Hepatocyte (in vitro differentiated cells): ENCODE data around the gene SARDH. TPM values are rescaled to one million over a fixed set of nuclear protein-coding genes. Genes with fewer than 3 reads are reported as not detected.
"Not testable (repeated sequence)": the region's sequence is repeated elsewhere in the genome, so short reads cannot be mapped to it uniquely, and the experiment has no call there.

Experiments used
- DNase-seq: peaks from one replicate; pipeline ENCODE4 v3.0.0-alpha.2; 2016; ENCODE audit warnings: low spot score
- H2AFZ ChIP-seq: fragments of 200-600 bp; sonication (generic); 2 replicates; pipeline ENCODE4 v1.6.0; 2016; ENCODE audit warnings: antibody characterized with exemption, mild to moderate bottlenecking
- H3K27ac ChIP-seq: fragments of 200-600 bp; sonication (generic); 2 replicates; pipeline ENCODE4 v1.5.1; 2016; ENCODE audit warnings: mild to moderate bottlenecking
- H3K27me3 ChIP-seq: fragments of 200-600 bp; sonication (generic); 2 replicates; pipeline ENCODE4 v1.6.1; 2016
- H3K36me3 ChIP-seq: fragments of 200-600 bp; sonication (generic); replicated peaks from 2 replicates; pipeline ENCODE4 v1.5.1; 2016; ENCODE audit warnings: low read depth; ENCODE audit not compliant: insufficient read depth
- H3K4me1 ChIP-seq: fragments of 200-600 bp; sonication (generic); 2 replicates; pipeline ENCODE4 v1.5.1; 2016; ENCODE audit warnings: mild to moderate bottlenecking, moderate library complexity; ENCODE audit not compliant: insufficient read depth
- H3K4me2 ChIP-seq: fragments of 200-600 bp; sonication (generic); 2 replicates; pipeline ENCODE4 v1.6.0; 2016
- H3K4me3 ChIP-seq: fragments of 200-600 bp; sonication (generic); 2 replicates; pipeline ENCODE4 v1.5.1; 2016; ENCODE audit warnings: mild to moderate bottlenecking
- H3K79me2 ChIP-seq: fragments of 200-600 bp; sonication (generic); 2 replicates; pipeline ENCODE4 v1.6.0; 2017; ENCODE audit warnings: mild to moderate bottlenecking
- H3K9me2 ChIP-seq: fragments of 200-600 bp; sonication (generic); replicated peaks from 2 replicates; pipeline ENCODE4 v1.6.0; 2017; ENCODE audit warnings: mild to moderate bottlenecking; ENCODE audit not compliant: insufficient read depth
- H3K9me3 ChIP-seq: fragments of 200-600 bp; sonication (generic); 2 replicates; pipeline ENCODE4 v1.5.1; 2016; ENCODE audit warnings: low read depth, mild to moderate bottlenecking
- H4K20me1 ChIP-seq: fragments of 200-600 bp; sonication (generic); 2 replicates; pipeline ENCODE4 v1.6.0; 2016; ENCODE audit warnings: mild to moderate bottlenecking; ENCODE audit not compliant: insufficient read depth, poor library complexity, severe bottlenecking
- EZH2 ChIP-seq: fragments of 200-600 bp; sonication (generic); IDR thresholded peaks from 2 replicates; pipeline ENCODE4 v1.6.1; 2016; ENCODE audit warnings: antibody characterized with exemption, mild to moderate bottlenecking, borderline replicate concordance
- EZH2phosphoT487 ChIP-seq: fragments of 200-600 bp; sonication (generic); IDR thresholded peaks from one replicate; pipeline ENCODE4 v1.6.1; 2018; ENCODE audit warnings: antibody characterized with exemption, mild to moderate bottlenecking, low read depth, moderate library complexity; ENCODE audit not compliant: unreplicated experiment, severe bottlenecking
- WGBS: methylation state at CpG from one replicate; pipeline ENCODE4 v1.1.6; 2016; ENCODE audit warnings: low lambda C conversion rate; ENCODE audit errors: missing lambda C conversion rate; 5-methylcytosine and 5-hydroxymethylcytosine counted together
- polyA plus RNA-seq: library from polyadenylated mRNA; unstranded; fragments of >200 nt; fragmentation: Nextera tagmentation; extraction: Ambion mirVana; gene quantifications from 2 replicates; pipeline ENCODE4 v1.2.1, GENCODE V29; 2016
- total RNA-seq: library from RNA; depleted of rRNA; stranded (reverse); fragments of >200 nt; gene quantifications from 2 replicates; pipeline ENCODE4 v1.2.3, GENCODE V29; 2014
- TF ChIP-seq, protein P1 (sequence below): fragments of 200-600 bp; sonication (generic); IDR thresholded peaks from 2 replicates; pipeline ENCODE4 v1.5.1; 2016; ENCODE audit warnings: antibody characterized with exemption, mild to moderate bottlenecking; ENCODE audit not compliant: poor library complexity

SARDH gene
- total and polyA plus RNA-seq, 2 experiments from 2014 or later, result 7.5 to 9.8 TPM

GRCh38 chr9:133629221-133630110, 108.7 kb downstream of the SARDH start:
- WGBS, result 93% methylated on average over 23 of the region's 23 CpGs
- no peaks in the 10 kb centered on the region for H3K9me2 ChIP-seq
- no peak overlapping the region for H3K4me3 ChIP-seq
- no peak overlapping the region for H3K4me2 ChIP-seq
- TF ChIP-seq, protein P1, sequence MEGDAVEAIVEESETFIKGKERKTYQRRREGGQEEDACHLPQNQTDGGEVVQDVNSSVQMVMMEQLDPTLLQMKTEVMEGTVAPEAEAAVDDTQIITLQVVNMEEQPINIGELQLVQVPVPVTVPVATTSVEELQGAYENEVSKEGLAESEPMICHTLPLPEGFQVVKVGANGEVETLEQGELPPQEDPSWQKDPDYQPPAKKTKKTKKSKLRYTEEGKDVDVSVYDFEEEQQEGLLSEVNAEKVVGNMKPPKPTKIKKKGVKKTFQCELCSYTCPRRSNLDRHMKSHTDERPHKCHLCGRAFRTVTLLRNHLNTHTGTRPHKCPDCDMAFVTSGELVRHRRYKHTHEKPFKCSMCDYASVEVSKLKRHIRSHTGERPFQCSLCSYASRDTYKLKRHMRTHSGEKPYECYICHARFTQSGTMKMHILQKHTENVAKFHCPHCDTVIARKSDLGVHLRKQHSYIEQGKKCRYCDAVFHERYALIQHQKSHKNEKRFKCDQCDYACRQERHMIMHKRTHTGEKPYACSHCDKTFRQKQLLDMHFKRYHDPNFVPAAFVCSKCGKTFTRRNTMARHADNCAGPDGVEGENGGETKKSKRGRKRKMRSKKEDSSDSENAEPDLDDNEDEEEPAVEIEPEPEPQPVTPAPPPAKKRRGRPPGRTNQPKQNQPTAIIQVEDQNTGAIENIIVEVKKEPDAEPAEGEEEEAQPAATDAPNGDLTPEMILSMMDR, result no peak
- no peak for TF ChIP-seq EZH2
- no peak for TF ChIP-seq EZH2phosphoT487
- H2AFZ ChIP-seq, result no peak overlapping the region
- no peak for DNase-seq
- H3K4me1 ChIP-seq, result no peaks in the 10 kb centered on the region
- H4K20me1 ChIP-seq, result no peaks in the 10 kb centered on the region
- no peaks in the 10 kb centered on the region for H3K9me3 ChIP-seq
- H3K27me3 ChIP-seq, result no peaks in the 10 kb centered on the region
- H3K27ac ChIP-seq, result no peak overlapping the region
- H3K79me2 ChIP-seq, result no peaks in the 10 kb centered on the region
- H3K36me3 ChIP-seq, result no peaks in the 10 kb centered on the region

DNA sequence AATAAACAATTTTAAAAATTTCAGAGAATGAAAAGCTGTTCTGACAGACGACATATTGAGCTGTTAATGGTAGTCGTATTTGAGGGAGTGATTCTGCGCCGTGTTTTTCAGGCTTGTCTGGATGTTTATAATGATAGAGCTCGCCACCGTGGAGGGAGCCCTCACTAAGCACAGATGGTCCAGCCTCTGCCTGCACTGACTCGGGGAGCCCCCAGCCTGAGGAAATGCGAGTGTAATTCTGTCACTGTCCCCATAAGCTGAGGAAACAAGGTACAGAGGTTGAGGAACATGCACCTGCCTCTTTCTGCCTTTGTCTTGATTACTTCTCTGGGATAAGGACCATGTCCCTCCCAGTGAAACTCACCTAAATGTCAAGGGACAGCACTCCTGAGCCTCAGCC, 109.4 kb downstream of the SARDH start:
- no peaks in the 10 kb centered on the region for H3K4me1 ChIP-seq
- TF ChIP-seq, protein P1, result no peak
- TF ChIP-seq EZH2 (no peak), EZH2phosphoT487 (no peak)
- 87% methylated on average over 8 of the region's 8 CpGs for WGBS
- H2AFZ ChIP-seq, result no peak overlapping the region
- H4K20me1 ChIP-seq, result no peaks in the 10 kb centered on the region
- no peaks in the 10 kb centered on the region for H3K79me2 ChIP-seq
- H3K27ac ChIP-seq, result no peak overlapping the region
- no peak overlapping the region for H3K4me2 ChIP-seq
- no peaks in the 10 kb centered on the region for H3K9me2 ChIP-seq
- no peaks in the 10 kb centered on the region for H3K36me3 ChIP-seq
- DNase-seq, result no peak
- no peak overlapping the region for H3K4me3 ChIP-seq
- no peaks in the 10 kb centered on the region for H3K27me3 ChIP-seq
- H3K9me3 ChIP-seq, result no peaks in the 10 kb centered on the region

- Histone ChIP-seq H3K36me3 (no peaks in the 10 kb centered on the region), H3K9me3 (no peaks in the 10 kb centered on the region)
- WGBS, result 76% methylated on average over 3 of the region's 3 CpGs
Observed at GRCh38 chr9:133627341-133627740, 110.8 kb downstream of the SARDH start.

DNA sequence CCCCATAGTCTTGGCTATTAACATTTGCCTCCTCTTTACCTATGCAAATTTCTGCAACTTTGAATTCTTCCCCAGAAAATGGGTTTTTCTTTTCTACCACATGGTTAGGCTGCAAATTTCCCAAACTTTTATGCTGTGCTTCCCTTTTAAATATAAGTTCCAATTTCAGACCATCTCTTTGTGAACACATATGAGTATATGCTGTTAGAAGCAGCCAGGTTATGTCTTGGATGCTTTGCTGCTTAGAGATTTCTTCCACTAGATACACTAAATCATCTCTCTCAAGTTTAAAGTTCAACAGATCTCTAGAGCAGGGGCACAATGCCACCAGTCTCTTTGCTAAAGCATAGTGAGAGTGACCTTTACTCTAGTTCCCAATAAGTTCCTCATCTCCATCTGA, 112.1 kb downstream of the SARDH start:
- not testable (repeated sequence) for H3K36me3 ChIP-seq, H4K20me1 ChIP-seq, H3K9me3 ChIP-seq

More at GRCh38 chr9:133627341-133627740, 110.8 kb downstream of the SARDH start:
- no peak for DNase-seq
- Histone ChIP-seq H3K27ac (no peak overlapping the region), H2AFZ (no peak overlapping the region), H3K4me3 (no peak overlapping the region), H3K79me2 (no peaks in the 10 kb centered on the region), H3K9me2 (no peaks in the 10 kb centered on the region), H4K20me1 (no peaks in the 10 kb centered on the region), H3K27me3 (no peaks in the 10 kb centered on the region), H3K4me2 (no peak overlapping the region), H3K4me1 (no peaks in the 10 kb centered on the region)
- no peak for TF ChIP-seq EZH2
- TF ChIP-seq, protein P1, result no peak
- no peak for TF ChIP-seq EZH2phosphoT487

More for the DNA sequence above, 112.1 kb downstream of the SARDH start:
- H3K27me3 ChIP-seq, H3K27ac ChIP-seq, H3K4me2 ChIP-seq, H3K4me3 ChIP-seq, H3K4me1 ChIP-seq, H2AFZ ChIP-seq, H3K79me2 ChIP-seq, H3K9me2 ChIP-seq, DNase-seq: not testable (repeated sequence)
